HCT116 (cell line): Measurements from ENCODE around the gene EIF5A2.
"Not testable (repeated sequence)": the region's sequence is repeated elsewhere in the genome, so short reads cannot be mapped to it uniquely, and the experiment has no call there.

Experiments used
- CTCF ChIP-seq, 3 experiments: fragments of 200-600 bp in 1 of 3; sonication (generic) in 1 of 3; IDR thresholded peaks in 2 of 3; conservative IDR thresholded peaks in 1 of 3; 2 replicates each; pipeline ENCODE4 v1.5.1; 2012 to 2017; ENCODE audit warnings: low read depth in 2 of 3, low read length in 2 of 3, antibody characterized with exemption in 1 of 3, borderline replicate concordance in 1 of 3, control low read depth in 1 of 3, mild to moderate bottlenecking in 1 of 3, mixed read lengths in 1 of 3, mixed run types in 1 of 3, moderate library complexity in 1 of 3; ENCODE audit not compliant: insufficient read depth in 1 of 3
- EZH2phosphoT487 ChIP-seq: fragments of 200-600 bp; IDR thresholded peaks from 2 replicates; pipeline ENCODE4 v1.6.1; 2018; ENCODE audit warnings: antibody characterized with exemption, borderline replicate concordance
- RAD21 ChIP-seq: IDR thresholded peaks from 2 replicates; pipeline ENCODE4 v1.6.1; 2012; ENCODE audit warnings: low read depth, mild to moderate bottlenecking
- TF ChIP-seq, protein P1 (sequence below): IDR thresholded peaks from 2 replicates; pipeline ENCODE4 v1.6.1; 2012

DNA sequence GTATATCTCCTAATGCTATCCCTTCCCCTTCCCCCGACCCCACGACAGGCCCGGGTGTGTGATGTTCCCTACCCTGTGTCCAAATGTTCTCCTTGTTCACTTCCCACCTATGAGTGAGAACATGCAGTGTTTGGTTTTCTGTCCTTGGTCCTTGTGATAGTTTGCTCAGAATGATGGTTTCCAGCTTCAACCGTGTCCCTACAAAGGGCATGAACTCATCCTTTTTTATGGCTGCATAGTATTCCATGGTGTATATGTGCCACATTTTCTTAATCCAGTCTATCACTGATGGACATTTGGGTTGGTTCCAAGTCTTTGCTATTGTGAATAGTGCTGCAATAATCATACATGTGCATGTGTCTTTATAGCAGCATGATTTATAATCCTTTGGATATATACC, 24.6 kb upstream of the EIF5A2 start:
- TF ChIP-seq EZH2phosphoT487; CTCF (IDR thresholded peaks at IDR 0.05 in 2 of 3, conservative IDR thresholded peaks at IDR 0.05 in 1 of 3; ENCODE audit: borderline replicate concordance in 1 of 3, insufficient read depth in 1 of 3, low read depth in 2 of 3, low read length in 2 of 3); RAD21: not testable (repeated sequence)
- TF ChIP-seq, protein P1, sequence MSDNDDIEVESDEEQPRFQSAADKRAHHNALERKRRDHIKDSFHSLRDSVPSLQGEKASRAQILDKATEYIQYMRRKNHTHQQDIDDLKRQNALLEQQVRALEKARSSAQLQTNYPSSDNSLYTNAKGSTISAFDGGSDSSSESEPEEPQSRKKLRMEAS, result not testable (repeated sequence)
